ENCODE measurements around the gene AGER. TPM values are rescaled to one million over a fixed set of nuclear protein-coding genes. Genes with fewer than 3 reads are reported as not detected.

Gene AGER
- total and polyA plus RNA-seq, 9 of the 15 experiments (the other 6 are each of a cell fraction or from before 2014, with no cell fraction given) = 1.2 to 11.5 (median 4.1) TPM

DNA sequence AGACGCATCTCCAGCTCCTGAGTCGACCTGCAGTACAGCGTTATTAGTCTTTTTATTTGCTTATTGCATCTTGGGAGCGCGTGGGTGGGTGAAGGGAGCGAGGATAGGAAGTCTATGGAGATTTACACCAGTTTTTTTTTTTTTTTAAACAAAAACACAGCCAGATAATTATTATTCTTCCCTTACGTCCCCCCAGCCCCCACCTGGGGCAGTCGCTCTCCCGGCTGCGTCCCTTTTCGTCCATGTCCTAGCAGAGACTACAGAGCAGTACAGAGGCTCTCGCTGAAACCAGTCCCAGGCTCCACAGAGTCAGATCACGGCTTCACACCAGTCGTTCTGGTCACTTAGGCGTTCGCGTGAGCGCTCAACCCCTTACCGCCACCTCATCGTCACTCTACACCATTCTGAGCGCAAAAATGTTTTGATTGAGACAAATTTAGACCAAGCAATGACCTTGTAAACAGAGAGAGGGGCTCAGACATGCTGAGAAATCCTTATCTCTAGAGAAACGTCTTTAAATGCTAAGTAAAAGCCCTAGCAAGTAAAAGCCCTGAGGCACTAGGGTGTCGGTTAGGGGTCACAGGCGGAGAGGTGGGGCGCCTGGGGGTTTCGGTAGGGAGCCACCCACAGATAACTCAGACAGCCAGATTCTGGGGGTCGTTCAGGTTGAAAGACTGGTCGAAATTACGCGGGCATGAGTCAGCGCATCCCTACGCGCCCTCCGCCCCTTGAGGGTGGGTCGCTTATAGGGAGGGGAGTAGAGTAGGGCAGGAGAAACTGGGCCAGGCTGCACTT is 31.1 kb downstream of the AGER start (continued):
- TF ChIP-seq, protein P1, sequence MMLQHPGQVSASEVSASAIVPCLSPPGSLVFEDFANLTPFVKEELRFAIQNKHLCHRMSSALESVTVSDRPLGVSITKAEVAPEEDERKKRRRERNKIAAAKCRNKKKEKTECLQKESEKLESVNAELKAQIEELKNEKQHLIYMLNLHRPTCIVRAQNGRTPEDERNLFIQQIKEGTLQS (IDR thresholded peaks at IDR 0.05) = peak; percentile 55
- TF ChIP-seq, protein P1 (CRISPR knock-in tag; conservative IDR thresholded peaks at IDR 0.05) = no peak
- TF ChIP-seq ZNF3 (CRISPR knock-in tag; IDR thresholded peaks at IDR 0.05) (no peak), SIN3A (IDR thresholded peaks at IDR 0.05; ENCODE audit: borderline replicate concordance in 2 of 2, control insufficient read depth in 1 of 2, low read depth in 2 of 2, low read length in 2 of 2) (no peak), NONO (IDR thresholded peaks at IDR 0.05; ENCODE audit: low read depth in 2 of 2, low read length in 1 of 2) (no peak), CBFA2T3 (IDR thresholded peaks at IDR 0.05) (peak; percentile 20; the same call in 1 of the 2 replicates), PTTG1 (tag; IDR thresholded peaks at IDR 0.05; ENCODE audit: low read depth) (no peak), ZNF707 (CRISPR knock-in tag; conservative IDR thresholded peaks at IDR 0.05) (no peak), ZNF184 (CRISPR knock-in tag; IDR thresholded peaks at IDR 0.05) (no peak), DDX20 (tag; IDR thresholded peaks at IDR 0.05; ENCODE audit: low read depth) (no peak), PHF21A (IDR thresholded peaks at IDR 0.05; ENCODE audit: borderline replicate concordance, low read depth) (peak; percentile 40; the same call in 1 of the 2 replicates), LEF1 (IDR thresholded peaks at IDR 0.05) (peak; percentile 24; the same call in 1 of the 2 replicates), FOXA3 (CRISPR knock-in tag; conservative IDR thresholded peaks at IDR 0.05 in 1 of 2, IDR thresholded peaks at IDR 0.05 in 1 of 2) (peak in 1 of 2 experiments; percentile 53; a peak in 2 of 4 replicates), ZNF668 (CRISPR knock-in tag; IDR thresholded peaks at IDR 0.05) (no peak)
- TF ChIP-seq, protein P2, sequence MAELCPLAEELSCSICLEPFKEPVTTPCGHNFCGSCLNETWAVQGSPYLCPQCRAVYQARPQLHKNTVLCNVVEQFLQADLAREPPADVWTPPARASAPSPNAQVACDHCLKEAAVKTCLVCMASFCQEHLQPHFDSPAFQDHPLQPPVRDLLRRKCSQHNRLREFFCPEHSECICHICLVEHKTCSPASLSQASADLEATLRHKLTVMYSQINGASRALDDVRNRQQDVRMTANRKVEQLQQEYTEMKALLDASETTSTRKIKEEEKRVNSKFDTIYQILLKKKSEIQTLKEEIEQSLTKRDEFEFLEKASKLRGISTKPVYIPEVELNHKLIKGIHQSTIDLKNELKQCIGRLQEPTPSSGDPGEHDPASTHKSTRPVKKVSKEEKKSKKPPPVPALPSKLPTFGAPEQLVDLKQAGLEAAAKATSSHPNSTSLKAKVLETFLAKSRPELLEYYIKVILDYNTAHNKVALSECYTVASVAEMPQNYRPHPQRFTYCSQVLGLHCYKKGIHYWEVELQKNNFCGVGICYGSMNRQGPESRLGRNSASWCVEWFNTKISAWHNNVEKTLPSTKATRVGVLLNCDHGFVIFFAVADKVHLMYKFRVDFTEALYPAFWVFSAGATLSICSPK (IDR thresholded peaks at IDR 0.05; ENCODE audit: borderline replicate concordance) = 0 out of 2 replicates have a peak, but pooled peaks have one; percentile 11
- TF ChIP-seq, protein P3, sequence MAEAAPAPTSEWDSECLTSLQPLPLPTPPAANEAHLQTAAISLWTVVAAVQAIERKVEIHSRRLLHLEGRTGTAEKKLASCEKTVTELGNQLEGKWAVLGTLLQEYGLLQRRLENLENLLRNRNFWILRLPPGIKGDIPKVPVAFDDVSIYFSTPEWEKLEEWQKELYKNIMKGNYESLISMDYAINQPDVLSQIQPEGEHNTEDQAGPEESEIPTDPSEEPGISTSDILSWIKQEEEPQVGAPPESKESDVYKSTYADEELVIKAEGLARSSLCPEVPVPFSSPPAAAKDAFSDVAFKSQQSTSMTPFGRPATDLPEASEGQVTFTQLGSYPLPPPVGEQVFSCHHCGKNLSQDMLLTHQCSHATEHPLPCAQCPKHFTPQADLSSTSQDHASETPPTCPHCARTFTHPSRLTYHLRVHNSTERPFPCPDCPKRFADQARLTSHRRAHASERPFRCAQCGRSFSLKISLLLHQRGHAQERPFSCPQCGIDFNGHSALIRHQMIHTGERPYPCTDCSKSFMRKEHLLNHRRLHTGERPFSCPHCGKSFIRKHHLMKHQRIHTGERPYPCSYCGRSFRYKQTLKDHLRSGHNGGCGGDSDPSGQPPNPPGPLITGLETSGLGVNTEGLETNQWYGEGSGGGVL (CRISPR knock-in tag; IDR thresholded peaks at IDR 0.05) = no peak
